T-helper 9 cell (primary cell): ENCODE data around the gene MIEN1.
"Not testable (repeated sequence)": the region's sequence is repeated elsewhere in the genome, so short reads cannot be mapped to it uniquely, and the experiment has no call there.

Source experiments
- DNase-seq: peaks from one replicate; pipeline ENCODE4 v3.0.0-alpha.2; 2020

The MIEN1 gene

GRCh38 chr17:39739885-39740356 lies 9.6 kb upstream of the MIEN1 start:
- no peak for DNase-seq

GRCh38 chr17:39738983-39739884 lies 8.9 kb upstream of the MIEN1 start:
- DNase-seq, result no peak

GRCh38 chr17:39738568-39738901 lies 8.2 kb upstream of the MIEN1 start:
- peak; percentile 54 for DNase-seq

- DNase-seq, result no peak
Measured at GRCh38 chr17:39737760-39738567, 7.6 kb upstream of the MIEN1 start, which contains the start of gene GRB7. GRB7 (plus strand) TSS chr17:39737938; CDS start chr17:39742302, 4,364 bp downstream.

GRCh38 chr17:39737206-39737759 lies 7.0 kb upstream of the MIEN1 start:
- no peak for DNase-seq

GRCh38 chr17:39736319-39737165 lies 6.2 kb upstream of the MIEN1 start:
- DNase-seq, result no peak

- DNase-seq, result no peak
Measured at GRCh38 chr17:39735882-39736281, 5.5 kb upstream of the MIEN1 start.

- no peak for DNase-seq
Measured at GRCh38 chr17:39732586-39732985, 2.3 kb upstream of the MIEN1 start.

- no peak for DNase-seq
Measured at GRCh38 chr17:39729280-39729851, 966 bp downstream of the MIEN1 start.

- no peak for DNase-seq
Measured at GRCh38 chr17:39727556-39727955, 2.8 kb downstream of the MIEN1 start.

- no peak for DNase-seq
Measured at GRCh38 chr17:39726617-39727016, 3.7 kb downstream of the MIEN1 start.

GRCh38 chr17:39725923-39726322 lies 4.4 kb downstream of the MIEN1 start:
- not testable (repeated sequence) for DNase-seq

- DNase-seq, result no peak
Measured at GRCh38 chr17:39724731-39725130, 5.6 kb downstream of the MIEN1 start.

- no peak for DNase-seq
Measured at GRCh38 chr17:39722965-39723848, 7.1 kb downstream of the MIEN1 start.

- DNase-seq, result no peak
Measured at GRCh38 chr17:39722104-39722503, 8.2 kb downstream of the MIEN1 start.

- DNase-seq, result no peak
Measured at GRCh38 chr17:39719563-39720355, 10.6 kb downstream of the MIEN1 start.

GRCh38 chr17:39717660-39718059 lies 12.7 kb downstream of the MIEN1 start:
- DNase-seq, result no peak

- DNase-seq, result no peak
Measured at GRCh38 chr17:39716879-39717536, 13.3 kb downstream of the MIEN1 start.

GRCh38 chr17:39716073-39716818 lies 14.1 kb downstream of the MIEN1 start:
- DNase-seq, result no peak
